WTC11 (cell line): Measurements from ENCODE around the gene ADCY3.

Experiments used
- ATF3 ChIP-seq: sonication (generic); formaldehyde crosslinking; conservative IDR thresholded peaks from 2 replicates; pipeline ENCODE4 v1.8.1; 2022; ENCODE audit warnings: mild to moderate bottlenecking, missing genetic modification reagents
- CTCF ChIP-seq: fragments of 200-600 bp; IDR thresholded peaks from 2 replicates; pipeline ENCODE4 v1.8.0; 2022; ENCODE audit warnings: antibody characterized with exemption
- E2F4 ChIP-seq: sonication (generic); formaldehyde crosslinking; IDR thresholded peaks from 2 replicates; pipeline ENCODE4 v1.8.1; 2022; ENCODE audit warnings: low read depth, mild to moderate bottlenecking, moderate library complexity, missing genetic modification reagents, borderline replicate concordance
- FOXK1 ChIP-seq: sonication (generic); formaldehyde crosslinking; IDR thresholded peaks from 2 replicates; pipeline ENCODE4 v1.8.0; 2022; ENCODE audit warnings: mild to moderate bottlenecking, moderate library complexity, missing genetic modification reagents
- MAX ChIP-seq: sonication (generic); formaldehyde crosslinking; IDR thresholded peaks from 2 replicates; pipeline ENCODE4 v1.8.0; 2022; ENCODE audit warnings: mild to moderate bottlenecking, missing genetic modification reagents
- TP53 ChIP-seq: sonication (generic); formaldehyde crosslinking; IDR thresholded peaks from 2 replicates; pipeline ENCODE4 v1.8.1; 2023; ENCODE audit warnings: mild to moderate bottlenecking, missing genetic modification reagents

- no peak for TF ChIP-seq FOXK1 (CRISPR knock-in tag)
- TF ChIP-seq TP53 (CRISPR knock-in tag) = no peak
- TF ChIP-seq MAX (CRISPR knock-in tag) = no peak
- no peak for TF ChIP-seq E2F4
- no peak for TF ChIP-seq CTCF
- no peak for TF ChIP-seq ATF3 (CRISPR knock-in tag)
Observed at GRCh38 chr2:24792542-24792873, 127.5 kb downstream of the ADCY3 start.
